Epithelial cell of esophagus (primary cell): ENCODE measurements around the gene HPCAL1.

Experiments
- DNase-seq: peaks from one replicate; pipeline ENCODE4 v3.0.0; 2010; ENCODE audit warnings: low read depth
- H3K4me3 ChIP-seq: 2 replicates; pipeline ENCODE4 v1.5.1; 2011; ENCODE audit warnings: mild to moderate bottlenecking, low read length, control low read depth
- TF ChIP-seq, protein P1 (sequence below): IDR thresholded peaks from 2 replicates; pipeline ENCODE4 v1.5.1; 2011; ENCODE audit warnings: low read depth, mild to moderate bottlenecking, low read length, control low read depth, inconsistent platforms; ENCODE audit not compliant: insufficient read depth; ENCODE audit errors: missing control alignments

Gene HPCAL1

GRCh38 chr2:10312437-10312957 lies 9.8 kb downstream of the HPCAL1 start:
- TF ChIP-seq, protein P1, sequence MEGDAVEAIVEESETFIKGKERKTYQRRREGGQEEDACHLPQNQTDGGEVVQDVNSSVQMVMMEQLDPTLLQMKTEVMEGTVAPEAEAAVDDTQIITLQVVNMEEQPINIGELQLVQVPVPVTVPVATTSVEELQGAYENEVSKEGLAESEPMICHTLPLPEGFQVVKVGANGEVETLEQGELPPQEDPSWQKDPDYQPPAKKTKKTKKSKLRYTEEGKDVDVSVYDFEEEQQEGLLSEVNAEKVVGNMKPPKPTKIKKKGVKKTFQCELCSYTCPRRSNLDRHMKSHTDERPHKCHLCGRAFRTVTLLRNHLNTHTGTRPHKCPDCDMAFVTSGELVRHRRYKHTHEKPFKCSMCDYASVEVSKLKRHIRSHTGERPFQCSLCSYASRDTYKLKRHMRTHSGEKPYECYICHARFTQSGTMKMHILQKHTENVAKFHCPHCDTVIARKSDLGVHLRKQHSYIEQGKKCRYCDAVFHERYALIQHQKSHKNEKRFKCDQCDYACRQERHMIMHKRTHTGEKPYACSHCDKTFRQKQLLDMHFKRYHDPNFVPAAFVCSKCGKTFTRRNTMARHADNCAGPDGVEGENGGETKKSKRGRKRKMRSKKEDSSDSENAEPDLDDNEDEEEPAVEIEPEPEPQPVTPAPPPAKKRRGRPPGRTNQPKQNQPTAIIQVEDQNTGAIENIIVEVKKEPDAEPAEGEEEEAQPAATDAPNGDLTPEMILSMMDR, result no peak
- DNase-seq, result no peak

GRCh38 chr2:10316336-10316735 lies 13.6 kb downstream of the HPCAL1 start:
- DNase-seq, result no peak
- no peak overlapping the region for H3K4me3 ChIP-seq
- TF ChIP-seq, protein P1, result no peak

More at GRCh38 chr2:10312437-10312957, 9.8 kb downstream of the HPCAL1 start:
- no peak overlapping the region for H3K4me3 ChIP-seq

DNA sequence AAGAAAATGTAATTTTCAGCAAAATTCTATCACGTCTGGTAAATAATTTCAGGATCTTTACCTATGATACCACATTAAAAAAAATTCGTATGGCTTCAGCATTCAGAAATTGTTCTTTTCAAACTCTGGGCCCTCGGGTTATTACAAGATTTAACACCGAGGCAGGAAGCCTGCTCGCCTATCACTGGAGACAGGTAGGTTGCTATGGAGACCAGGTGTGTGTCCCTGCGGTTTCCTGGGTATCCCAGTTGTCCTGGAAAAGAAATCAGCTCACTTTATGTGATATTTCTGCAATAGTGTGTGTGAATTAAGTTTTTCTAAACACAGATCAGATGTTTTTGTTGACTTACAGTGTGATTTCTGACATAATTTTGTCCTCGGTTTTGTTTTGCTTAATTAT lies 14.2 kb downstream of the HPCAL1 start:
- no peak overlapping the region for H3K4me3 ChIP-seq
- TF ChIP-seq, protein P1, result no peak
- DNase-seq, result no peak

DNA sequence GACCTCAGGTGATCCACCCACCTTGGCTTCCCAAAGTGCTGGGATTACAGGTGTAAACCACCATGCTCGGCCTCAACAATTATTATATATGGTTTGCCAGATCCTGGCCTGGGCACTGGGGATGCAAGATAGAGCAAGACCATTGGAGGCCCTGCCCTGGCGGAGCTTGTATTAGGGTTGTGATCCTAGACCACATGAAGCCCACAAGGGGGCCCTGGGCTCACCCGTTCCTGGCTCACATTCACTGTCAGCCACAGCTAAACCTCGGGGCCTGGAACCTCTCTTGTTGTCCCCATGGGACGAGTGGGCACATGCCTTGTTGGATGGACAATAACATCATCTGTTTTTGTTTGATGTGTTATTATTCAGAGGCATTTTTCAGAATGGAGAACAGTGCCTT lies 14.9 kb downstream of the HPCAL1 start:
- H3K4me3 ChIP-seq, result no peak overlapping the region
- TF ChIP-seq, protein P1, result no peak
- DNase-seq, result no peak

DNA sequence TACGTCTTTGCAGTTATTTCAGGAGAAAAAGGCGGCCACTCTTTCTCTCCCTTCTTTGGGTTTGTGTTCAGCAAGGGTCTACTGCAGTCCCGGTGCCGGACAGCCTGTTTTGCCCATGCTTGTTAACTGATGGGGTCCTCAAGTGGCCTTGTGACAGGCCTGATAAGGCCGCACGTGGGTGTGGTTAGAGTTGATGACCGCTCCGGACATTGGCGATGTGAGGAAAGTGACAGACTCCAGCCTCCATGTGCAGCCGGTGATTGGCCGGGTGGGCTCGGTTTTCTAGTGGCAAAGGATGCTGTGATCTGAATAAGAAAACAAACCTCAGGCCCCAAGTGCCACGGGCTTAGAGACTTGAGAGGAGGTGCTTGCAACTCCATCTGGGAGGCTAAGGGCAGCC lies 15.6 kb downstream of the HPCAL1 start:
- H3K4me3 ChIP-seq, result no peak overlapping the region
- DNase-seq, result no peak
- TF ChIP-seq, protein P1, result no peak

DNA sequence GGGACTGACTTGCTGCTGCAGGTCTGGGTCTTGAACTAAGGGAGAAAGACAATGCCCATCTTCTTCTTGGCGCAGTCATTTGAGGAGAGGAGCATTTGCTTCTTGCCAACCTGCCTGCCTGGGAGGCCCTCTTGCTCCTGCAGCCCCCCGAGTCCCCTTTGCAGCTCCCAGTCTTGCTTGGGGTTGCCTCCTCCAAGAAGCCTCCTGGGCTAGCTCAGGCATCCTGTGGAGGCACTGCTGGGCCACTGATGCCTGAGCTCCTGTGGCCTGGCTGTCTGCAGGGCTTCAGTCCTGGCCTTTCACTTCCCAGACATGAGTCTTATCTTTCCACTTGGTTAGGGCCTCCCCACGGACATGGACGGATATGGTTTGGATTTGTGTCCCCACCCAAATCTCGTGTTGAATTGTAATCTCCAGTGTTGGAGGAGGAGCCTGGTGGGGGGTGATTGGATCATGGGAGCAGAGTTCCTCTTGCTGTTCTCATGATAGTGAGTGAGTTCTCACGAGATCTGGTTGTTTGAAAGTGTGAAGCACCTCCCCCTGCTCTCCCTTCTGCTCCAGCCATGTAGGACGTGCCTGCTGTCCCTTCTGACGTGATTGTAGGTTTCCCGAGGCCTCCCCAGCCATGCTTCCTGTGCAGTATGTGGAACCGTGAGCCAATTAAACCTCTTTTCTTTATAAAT lies 17.3 kb downstream of the HPCAL1 start:
- TF ChIP-seq, protein P1, result no peak
- H3K4me3 ChIP-seq, result no peak overlapping the region
- no peak for DNase-seq

GRCh38 chr2:10320575-10320931 lies 17.8 kb downstream of the HPCAL1 start:
- TF ChIP-seq, protein P1, result no peak
- no peak for DNase-seq

More at GRCh38 chr2:10320575-10320931, 17.8 kb downstream of the HPCAL1 start:
- H3K4me3 ChIP-seq, result no peak overlapping the region
